Measurements from ENCODE around the gene ALDH1L1.
"Not testable (repeated sequence)": the region's sequence is repeated elsewhere in the genome, so short reads cannot be mapped to it uniquely, and the experiment has no call there.

ALDH1L1 gene

GRCh38 chr3:126080970-126081369 is 99.4 kb downstream of the ALDH1L1 start:
- no peak for DNase-seq

- no peak for DNase-seq
Observed at GRCh38 chr3:126078866-126079265, 101.5 kb downstream of the ALDH1L1 start.

- DNase-seq: no peak
Observed at GRCh38 chr3:126077754-126078153, 102.6 kb downstream of the ALDH1L1 start.

- DNase-seq: no peak
Observed at GRCh38 chr3:126076140-126076539, 104.2 kb downstream of the ALDH1L1 start.

- DNase-seq: no peak
Observed at GRCh38 chr3:126070146-126070545, 110.2 kb downstream of the ALDH1L1 start.

- DNase-seq: no peak
Observed at GRCh38 chr3:126067959-126068358, 112.4 kb downstream of the ALDH1L1 start.

GRCh38 chr3:126066676-126067075 is 113.7 kb downstream of the ALDH1L1 start:
- not testable (repeated sequence) for DNase-seq

- no peak for DNase-seq
Observed at GRCh38 chr3:126065876-126066275, 114.5 kb downstream of the ALDH1L1 start.

GRCh38 chr3:126064627-126065258 is 115.6 kb downstream of the ALDH1L1 start:
- DNase-seq: no peak

- DNase-seq: no peak
Observed at GRCh38 chr3:126063358-126063965, 116.9 kb downstream of the ALDH1L1 start.

GRCh38 chr3:126061301-126062032 is 118.9 kb downstream of the ALDH1L1 start:
- DNase-seq: no peak

GRCh38 chr3:126060613-126061145 is 119.7 kb downstream of the ALDH1L1 start:
- no peak for DNase-seq

GRCh38 chr3:126058666-126059065 is 121.7 kb downstream of the ALDH1L1 start:
- DNase-seq: no peak

GRCh38 chr3:126057936-126058335 is 122.5 kb downstream of the ALDH1L1 start:
- DNase-seq: no peak

GRCh38 chr3:126057501-126057819 is 122.9 kb downstream of the ALDH1L1 start:
- no peak for DNase-seq

- DNase-seq: no peak
Observed at GRCh38 chr3:126056681-126057500, 123.5 kb downstream of the ALDH1L1 start.

- DNase-seq: no peak
Observed at GRCh38 chr3:126056088-126056487, 124.3 kb downstream of the ALDH1L1 start.

- no peak for DNase-seq
Observed at GRCh38 chr3:126054870-126055269, 125.5 kb downstream of the ALDH1L1 start.

- no peak for DNase-seq
Observed at GRCh38 chr3:126053949-126054569, 126.3 kb downstream of the ALDH1L1 start.
